ENCODE results near the gene UGT2A1.

The UGT2A1 gene

DNA sequence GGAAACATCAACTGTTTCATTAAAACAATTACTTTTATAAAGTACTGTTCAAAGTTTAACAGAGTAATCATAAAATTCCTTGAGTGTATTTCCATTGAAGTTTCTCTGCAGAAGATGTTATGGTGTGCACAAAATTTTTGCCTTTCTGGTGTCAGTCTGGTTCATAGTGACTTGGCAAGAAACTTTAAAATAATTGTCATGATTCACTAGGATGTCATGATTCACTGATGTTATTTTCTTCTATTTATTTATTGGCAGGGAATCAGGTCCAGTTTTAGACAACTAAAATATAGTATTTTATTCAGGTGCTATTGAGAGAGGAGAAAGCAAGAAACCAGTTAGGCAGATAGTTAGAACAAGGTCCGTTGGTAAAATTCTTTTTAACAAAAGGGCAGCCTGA lies 3.8 kb downstream of the UGT2A1 start:
- H3K4me1 Mint-ChIP-seq, result peaks cover 10% of the 10 kb centered on the region
- no peaks in the 10 kb centered on the region for H3K36me3 Mint-ChIP-seq (ENCODE audit: low read depth)
- no peaks in the 10 kb centered on the region for H3K9me3 Mint-ChIP-seq
- H3K27ac Mint-ChIP-seq, result peak overlapping the region in 2 of 3 experiments; percentile 21 to 69
- TF ChIP-seq, protein P1, sequence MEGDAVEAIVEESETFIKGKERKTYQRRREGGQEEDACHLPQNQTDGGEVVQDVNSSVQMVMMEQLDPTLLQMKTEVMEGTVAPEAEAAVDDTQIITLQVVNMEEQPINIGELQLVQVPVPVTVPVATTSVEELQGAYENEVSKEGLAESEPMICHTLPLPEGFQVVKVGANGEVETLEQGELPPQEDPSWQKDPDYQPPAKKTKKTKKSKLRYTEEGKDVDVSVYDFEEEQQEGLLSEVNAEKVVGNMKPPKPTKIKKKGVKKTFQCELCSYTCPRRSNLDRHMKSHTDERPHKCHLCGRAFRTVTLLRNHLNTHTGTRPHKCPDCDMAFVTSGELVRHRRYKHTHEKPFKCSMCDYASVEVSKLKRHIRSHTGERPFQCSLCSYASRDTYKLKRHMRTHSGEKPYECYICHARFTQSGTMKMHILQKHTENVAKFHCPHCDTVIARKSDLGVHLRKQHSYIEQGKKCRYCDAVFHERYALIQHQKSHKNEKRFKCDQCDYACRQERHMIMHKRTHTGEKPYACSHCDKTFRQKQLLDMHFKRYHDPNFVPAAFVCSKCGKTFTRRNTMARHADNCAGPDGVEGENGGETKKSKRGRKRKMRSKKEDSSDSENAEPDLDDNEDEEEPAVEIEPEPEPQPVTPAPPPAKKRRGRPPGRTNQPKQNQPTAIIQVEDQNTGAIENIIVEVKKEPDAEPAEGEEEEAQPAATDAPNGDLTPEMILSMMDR (IDR thresholded peaks at IDR 0.05; ENCODE audit: unreplicated experiment in 3 of 3), result no peak
- H3K4me3 Mint-ChIP-seq, result no peak overlapping the region
- H3K27me3 Mint-ChIP-seq (ENCODE audit: low read depth), result no peaks in the 10 kb centered on the region

DNA sequence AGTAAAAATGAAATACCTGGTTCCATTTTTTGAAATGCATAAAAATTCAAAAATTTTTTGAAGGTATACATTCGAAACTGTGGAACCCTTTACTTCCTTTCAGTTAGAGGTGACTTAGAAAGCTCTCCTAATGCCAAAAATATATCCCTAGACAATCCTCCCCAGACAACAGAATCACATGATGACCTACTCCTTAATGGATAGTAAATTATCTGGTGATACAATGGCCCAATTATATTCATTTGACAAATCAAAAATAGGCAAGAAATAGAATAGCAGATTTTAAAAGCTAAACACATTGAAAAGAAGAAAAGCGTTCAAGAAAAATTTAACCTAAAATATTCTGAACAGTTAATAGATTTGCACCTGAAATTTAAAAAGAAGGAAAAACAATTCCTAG lies 10.1 kb downstream of the UGT2A1 start:
- H3K4me3 Mint-ChIP-seq, result no peak overlapping the region
- no peak overlapping the region for H3K27ac Mint-ChIP-seq
- no peaks in the 10 kb centered on the region for H3K36me3 Mint-ChIP-seq (ENCODE audit: low read depth)
- TF ChIP-seq, protein P1 (IDR thresholded peaks at IDR 0.05; ENCODE audit: unreplicated experiment in 3 of 3), result no peak
- H3K27me3 Mint-ChIP-seq (ENCODE audit: low read depth), result no peaks in the 10 kb centered on the region
- no peaks in the 10 kb centered on the region for H3K4me1 Mint-ChIP-seq
- H3K9me3 Mint-ChIP-seq, result no peaks in the 10 kb centered on the region

DNA sequence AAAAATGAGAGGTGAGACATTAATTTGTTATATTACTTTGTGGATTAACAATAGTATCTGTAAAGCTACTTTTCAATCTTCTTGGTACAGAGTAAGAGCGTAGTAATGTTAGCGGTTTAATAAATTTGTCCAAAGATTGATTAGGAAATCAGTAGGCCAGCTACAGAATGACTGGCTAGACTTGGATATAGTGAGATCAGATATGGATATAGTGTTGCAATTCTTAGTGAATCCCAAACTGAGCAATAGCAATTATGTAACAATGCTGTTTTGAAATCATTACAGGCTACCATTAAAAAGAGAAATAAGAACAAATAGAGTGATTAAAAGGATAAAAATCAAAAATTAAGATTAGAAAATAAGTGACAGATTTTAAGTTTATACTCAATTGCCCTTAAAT lies 12.8 kb downstream of the UGT2A1 start:
- Mint-ChIP-seq H3K27ac (no peak overlapping the region), H3K36me3 (ENCODE audit: low read depth) (no peaks in the 10 kb centered on the region), H3K4me1 (no peaks in the 10 kb centered on the region), H3K27me3 (ENCODE audit: low read depth) (no peaks in the 10 kb centered on the region), H3K4me3 (no peak overlapping the region), H3K9me3 (no peaks in the 10 kb centered on the region)
- TF ChIP-seq, protein P1 (IDR thresholded peaks at IDR 0.05; ENCODE audit: unreplicated experiment in 3 of 3), result no peak

DNA sequence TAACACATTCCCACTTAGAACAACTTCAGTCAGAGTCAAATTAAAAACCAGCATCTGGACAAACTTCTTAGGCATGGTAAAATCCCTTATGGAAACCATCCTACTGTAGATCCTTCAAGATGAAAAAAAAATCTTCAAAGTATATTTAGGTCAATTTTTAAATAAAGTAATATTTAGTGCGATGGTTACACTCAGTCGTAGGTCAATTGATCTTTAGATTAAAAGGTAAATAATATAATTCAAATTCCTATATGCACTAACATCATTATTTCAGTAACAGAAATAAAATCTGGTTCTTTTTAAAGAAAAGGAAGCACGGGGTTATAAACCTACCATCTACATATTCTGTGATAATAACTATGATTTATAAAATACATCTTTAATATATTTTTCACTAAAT lies 13.5 kb downstream of the UGT2A1 start, which contains the start of gene UGT2A2:
TSS of gene UGT2A2 (minus strand) at position 101 of the 400 bp plus-strand sequence. CDS start at position 99, 2 bp downstream.
- TF ChIP-seq, protein P1 (IDR thresholded peaks at IDR 0.05; ENCODE audit: unreplicated experiment in 3 of 3), result no peak
- Mint-ChIP-seq H3K4me3 (no peak within 1 kb of the TSS), H3K36me3 (ENCODE audit: low read depth) (no peaks in the 10 kb centered on the region), H3K4me1 (no peaks in the 10 kb centered on the region), H3K27ac (no peak within 1 kb of the TSS), H3K9me3 (no peaks in the 10 kb centered on the region), H3K27me3 (ENCODE audit: low read depth) (no peaks in the 10 kb centered on the region)

DNA sequence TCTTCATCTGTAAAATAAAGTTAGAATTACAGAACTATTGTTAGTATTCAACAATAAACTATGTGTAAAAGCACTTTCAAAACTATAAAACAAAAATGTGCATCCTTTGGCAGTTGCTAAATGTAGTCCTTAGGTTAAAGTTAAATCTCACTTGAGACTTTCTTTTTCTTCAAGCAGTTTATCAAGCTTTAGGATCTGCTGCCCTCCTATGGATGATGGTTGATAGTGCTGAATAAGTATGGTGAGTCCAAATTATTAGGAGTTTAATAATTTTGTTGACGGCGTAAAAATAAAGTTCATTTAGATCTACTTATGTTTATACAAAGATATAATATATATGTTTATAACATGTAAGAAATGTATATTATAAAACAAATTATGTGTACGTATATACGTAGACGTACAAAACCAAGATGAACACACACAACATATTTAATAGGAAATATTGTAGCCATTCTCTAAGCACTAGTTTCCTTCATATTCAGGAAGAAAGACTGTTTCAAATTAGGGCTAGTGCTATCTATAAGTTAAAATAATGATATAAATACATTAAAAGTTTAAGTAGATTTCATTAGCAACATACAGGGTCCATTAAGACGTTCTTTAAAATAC lies 35.9 kb downstream of the UGT2A1 start:
- no peaks in the 10 kb centered on the region for H3K4me1 Mint-ChIP-seq
- no peaks in the 10 kb centered on the region for H3K27me3 Mint-ChIP-seq (ENCODE audit: low read depth)
- TF ChIP-seq, protein P1 (IDR thresholded peaks at IDR 0.05; ENCODE audit: unreplicated experiment in 3 of 3), result peak; percentile 67 to 86 (median 72)
- no peaks in the 10 kb centered on the region for H3K36me3 Mint-ChIP-seq (ENCODE audit: low read depth)
- H3K27ac Mint-ChIP-seq, result no peak overlapping the region
- no peak overlapping the region for H3K4me3 Mint-ChIP-seq
- H3K9me3 Mint-ChIP-seq, result peaks cover 5% of the 10 kb centered on the region

DNA sequence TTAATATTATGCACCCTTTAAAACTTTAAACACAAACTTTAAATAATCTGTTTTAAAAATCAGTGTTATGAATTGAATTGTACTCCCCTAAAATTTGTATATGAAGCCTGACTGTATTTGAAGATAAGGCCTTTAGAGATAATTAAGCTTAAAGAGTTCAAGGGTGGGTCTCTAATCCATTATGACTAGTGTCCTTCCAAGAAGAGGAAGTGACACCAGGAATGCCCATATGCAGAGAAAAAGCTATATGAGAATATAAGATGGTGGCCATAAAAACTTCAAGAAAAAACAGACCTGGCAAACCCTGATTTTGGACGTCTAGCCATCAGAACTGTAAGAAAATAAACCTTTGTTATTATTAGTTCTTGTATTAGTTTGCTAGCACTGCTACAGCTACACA lies 42.6 kb downstream of the UGT2A1 start:
- TF ChIP-seq, protein P1 (IDR thresholded peaks at IDR 0.05; ENCODE audit: unreplicated experiment in 3 of 3), result no peak
- H3K27ac Mint-ChIP-seq, result no peak overlapping the region
- no peaks in the 10 kb centered on the region for H3K9me3 Mint-ChIP-seq
- no peaks in the 10 kb centered on the region for H3K4me1 Mint-ChIP-seq
- H3K27me3 Mint-ChIP-seq (ENCODE audit: low read depth), result no peaks in the 10 kb centered on the region
- H3K36me3 Mint-ChIP-seq (ENCODE audit: low read depth), result no peaks in the 10 kb centered on the region
- H3K4me3 Mint-ChIP-seq, result no peak overlapping the region
